CD8-positive, alpha-beta memory T cell (primary cell): ENCODE results near the gene RBM8A. TPM values are rescaled to one million over a fixed set of nuclear protein-coding genes. Genes with fewer than 3 reads are reported as not detected.
A peak's percentile ranks its signal among the peaks of the same experiment; 100 is the strongest.

Experiments
- CTCF ChIA-PET: fragments of 350-600 bp; sonication (Branson Sonifier 250); formaldehyde crosslinking; loops from one replicate; lab custom pipeline; 2021; ENCODE audit warnings: antibody characterized with exemption; lab: Charles Lee
- POLR2A ChIA-PET: fragments of 350-600 bp; sonication (Branson Sonifier 250); formaldehyde crosslinking; loops from one replicate; lab custom pipeline; 2021; ENCODE audit warnings: antibody characterized with exemption; lab: Charles Lee
- DNase-seq, 5 donors: peaks; one replicate each; pipeline versions ENCODE4 v3.0.0 to v3.0.0-alpha.2; 2020 to 2022; ENCODE audit warnings: mixed read lengths in 1 of 5
- H3K27ac ChIP-seq: one replicate; pipeline ENCODE4 v1.7.0; 2013; ENCODE audit warnings: low read depth, mild to moderate bottlenecking, low read length, moderate library complexity
- H3K27me3 ChIP-seq: 2 replicates; pipeline ENCODE4 v1.7.0; 2013; ENCODE audit warnings: low read length, mild to moderate bottlenecking; ENCODE audit not compliant: insufficient read depth, poor library complexity, severe bottlenecking
- H3K36me3 ChIP-seq: 2 replicates; pipeline ENCODE4 v1.7.0; 2013; ENCODE audit warnings: mild to moderate bottlenecking, low read length, moderate library complexity; ENCODE audit not compliant: insufficient read depth
- H3K4me1 ChIP-seq: 2 replicates; pipeline ENCODE4 v1.7.0; 2013; ENCODE audit warnings: mild to moderate bottlenecking, low read length, moderate library complexity; ENCODE audit not compliant: insufficient read depth
- H3K4me3 ChIP-seq: 2 replicates; pipeline ENCODE4 v1.7.0; 2013; ENCODE audit warnings: mild to moderate bottlenecking, low read length
- H3K9me3 ChIP-seq: 2 replicates; pipeline ENCODE4 v1.7.0; 2013; ENCODE audit warnings: mild to moderate bottlenecking, low read length
- H3K27ac Mint-ChIP-seq, 8 donors: one replicate each; pipeline ENCODE4 v1.8.0; 2020 to 2021; ENCODE audit warnings: mixed read lengths in 8 of 8, mild to moderate bottlenecking in 6 of 8, inconsistent platforms in 3 of 8, moderate library complexity in 3 of 8
- H3K27me3 Mint-ChIP-seq, 2 donors: one replicate each; pipeline ENCODE4 v1.8.0; 2020 to 2021; ENCODE audit warnings: mixed read lengths in 2 of 2, mild to moderate bottlenecking in 1 of 2, moderate library complexity in 1 of 2
- H3K36me3 Mint-ChIP-seq, 3 donors: one replicate each; pipeline ENCODE4 v1.8.0; 2020 to 2021; ENCODE audit warnings: mixed read lengths in 3 of 3, inconsistent platforms in 1 of 3, mild to moderate bottlenecking in 1 of 3
- H3K4me1 Mint-ChIP-seq, 3 donors: one replicate each; pipeline ENCODE4 v1.8.0; 2020 to 2021; ENCODE audit warnings: mixed read lengths in 3 of 3, inconsistent platforms in 1 of 3, mild to moderate bottlenecking in 1 of 3
- H3K4me3 Mint-ChIP-seq, 7 donors: one replicate each; pipeline ENCODE4 v1.8.0; 2020 to 2021; ENCODE audit warnings: mixed read lengths in 7 of 7, mild to moderate bottlenecking in 6 of 7, moderate library complexity in 4 of 7, inconsistent platforms in 2 of 7
- H3K9me3 Mint-ChIP-seq, 5 donors: one replicate each; pipeline ENCODE4 v1.8.0; 2020 to 2022; ENCODE audit warnings: mixed read lengths in 5 of 5, mild to moderate bottlenecking in 3 of 5, moderate library complexity in 2 of 5, inconsistent platforms in 1 of 5
- polyA plus RNA-seq: library from polyadenylated mRNA; unstranded; fragments of 300-500 nt; fragmentation: Illumina TruSeq; gene quantifications from one replicate; pipeline ENCODE4 v1.2.3, GENCODE V29; 2021
- total RNA-seq, 2 experiments: library from RNA; stranded (reverse); gene quantifications; one replicate each; pipeline ENCODE4 v1.2.3, GENCODE V29; 2021

Gene RBM8A
- total and polyA plus RNA-seq, 3 experiments from 2014 or later = 192 to 397 (median 387) TPM

- Histone ChIP-seq H3K27ac (no peak overlapping the region), H3K4me1 (no peaks in the 10 kb centered on the region), H3K27me3 (no peaks in the 10 kb centered on the region), H3K4me3 (no peak overlapping the region), H3K36me3 (no peaks in the 10 kb centered on the region), H3K9me3 (no peaks in the 10 kb centered on the region)
- Mint-ChIP-seq H3K9me3 (no peaks in the 10 kb centered on the region), H3K27ac (no peak overlapping the region), H3K27me3 (peaks cover 0 to 3% of the 10 kb centered on the region in 2 donors), H3K4me1 (no peaks in the 10 kb centered on the region), H3K4me3 (no peak overlapping the region), H3K36me3 (peaks cover 0 to 13% (median 5%) of the 10 kb centered on the region in 3 donors)
- CTCF ChIA-PET = no interaction called here
- POLR2A ChIA-PET = no interaction called here
- no peak for DNase-seq
These were observed 25.8 kb downstream of the RBM8A start for GRCh38 chr1:145901312-145902021.

- no peaks in the 10 kb centered on the region for H3K27me3 Mint-ChIP-seq
- H3K27ac Mint-ChIP-seq = no peak overlapping the region
- no peaks in the 10 kb centered on the region for H3K4me1 ChIP-seq
- POLR2A ChIA-PET = interaction anchor here (0.7 kb wide), 1 partner anchor 109 kb away, joined by 3 read pairs; no protein-coding TSS in a partner anchor
- no peaks in the 10 kb centered on the region for H3K27me3 ChIP-seq
- H3K36me3 Mint-ChIP-seq = peaks cover 0 to 15% (median 7%) of the 10 kb centered on the region in 3 donors
- no peak for DNase-seq
- H3K4me3 Mint-ChIP-seq = no peak overlapping the region
- no peak overlapping the region for H3K27ac ChIP-seq
- H3K9me3 ChIP-seq = no peaks in the 10 kb centered on the region
- CTCF ChIA-PET = interaction anchor here (0.9 to 1.8 kb wide), 4 partner anchors 9 to 39 kb away, joined by 3 to 5 read pairs (median 4); partner anchors contain the start of gene PIAS3
- no peaks in the 10 kb centered on the region for H3K4me1 Mint-ChIP-seq
- H3K9me3 Mint-ChIP-seq = no peaks in the 10 kb centered on the region
- no peaks in the 10 kb centered on the region for H3K36me3 ChIP-seq
- H3K4me3 ChIP-seq = no peak overlapping the region
These were observed 28.5 kb downstream of the RBM8A start for GRCh38 chr1:145898756-145899155.

- Histone ChIP-seq H3K27me3 (no peaks in the 10 kb centered on the region), H3K4me1 (no peaks in the 10 kb centered on the region), H3K9me3 (no peaks in the 10 kb centered on the region), H3K36me3 (no peaks in the 10 kb centered on the region), H3K27ac (no peak overlapping the region), H3K4me3 (no peak overlapping the region)
- no peak for DNase-seq
- no peaks in the 10 kb centered on the region for H3K9me3 Mint-ChIP-seq
- no peaks in the 10 kb centered on the region for H3K4me1 Mint-ChIP-seq
- H3K4me3 Mint-ChIP-seq = no peak overlapping the region
- peaks cover 0 to 15% (median 7%) of the 10 kb centered on the region in 3 donors for H3K36me3 Mint-ChIP-seq
- no peak overlapping the region for H3K27ac Mint-ChIP-seq
- H3K27me3 Mint-ChIP-seq = no peaks in the 10 kb centered on the region
- ChIA-PET CTCF (interaction anchor here (0.9 to 1.8 kb wide), 4 partner anchors 9 to 81 kb away, joined by 3 to 5 read pairs (median 4); partner anchors contain the start of gene PIAS3), POLR2A (interaction anchor here (0.7 kb wide), 1 partner anchor 109 kb away, joined by 3 read pairs; no protein-coding TSS in a partner anchor)
These were observed 29.3 kb downstream of the RBM8A start for GRCh38 chr1:145897969-145898368.

GRCh38 chr1:145895471-145895870 is 31.8 kb downstream of the RBM8A start:
- Mint-ChIP-seq H3K27ac (peak overlapping the region in 1 of 8 donors; percentile 58), H3K4me1 (no peaks in the 10 kb centered on the region), H3K36me3 (peaks cover 0 to 8% (median 4%) of the 10 kb centered on the region in 3 donors), H3K27me3 (no peaks in the 10 kb centered on the region), H3K9me3 (no peaks in the 10 kb centered on the region), H3K4me3 (no peak overlapping the region)
- DNase-seq = no peak
- Histone ChIP-seq H3K36me3 (no peaks in the 10 kb centered on the region), H3K9me3 (no peaks in the 10 kb centered on the region), H3K27me3 (no peaks in the 10 kb centered on the region), H3K4me1 (no peaks in the 10 kb centered on the region), H3K27ac (no peak overlapping the region), H3K4me3 (no peak overlapping the region)
- CTCF ChIA-PET = interaction anchor here (0.7 to 1.6 kb wide), 7 partner anchors 10 to 137 kb away, joined by 3 to 7 read pairs (median 3); partner anchors contain the start of genes ITGA10 and NUDT17
- POLR2A ChIA-PET = no interaction called here

- no peaks in the 10 kb centered on the region for H3K9me3 ChIP-seq
- H3K27ac ChIP-seq = no peak overlapping the region
- POLR2A ChIA-PET = interaction anchor here (1.2 kb wide), 1 partner anchor 11 kb away, joined by 3 read pairs; no protein-coding TSS in a partner anchor
- H3K4me1 ChIP-seq = no peaks in the 10 kb centered on the region
- no peak for DNase-seq
- Mint-ChIP-seq H3K27ac (peak overlapping the region in 1 of 8 donors; percentile 12), H3K36me3 (peaks cover 0 to 6% (median 4%) of the 10 kb centered on the region in 3 donors), H3K4me3 (no peak overlapping the region), H3K27me3 (no peaks in the 10 kb centered on the region), H3K4me1 (no peaks in the 10 kb centered on the region), H3K9me3 (no peaks in the 10 kb centered on the region)
- H3K4me3 ChIP-seq = no peak overlapping the region
- no peaks in the 10 kb centered on the region for H3K36me3 ChIP-seq
- no peaks in the 10 kb centered on the region for H3K27me3 ChIP-seq
- CTCF ChIA-PET = interaction anchor here (2.2 to 4.8 kb wide), 6 partner anchors 14 to 113 kb away, joined by 6 to 29 read pairs (median 12); partner anchors contain the start of genes ANKRD34A, ITGA10, NUDT17 and POLR3GL
These were observed 33.8 kb downstream of the RBM8A start for GRCh38 chr1:145893306-145894055.

GRCh38 chr1:145892486-145893087 is 34.7 kb downstream of the RBM8A start:
- no peak for DNase-seq
- Histone ChIP-seq H3K36me3 (no peaks in the 10 kb centered on the region), H3K27ac (no peak overlapping the region), H3K4me1 (no peaks in the 10 kb centered on the region), H3K27me3 (no peaks in the 10 kb centered on the region), H3K9me3 (no peaks in the 10 kb centered on the region), H3K4me3 (no peak overlapping the region)
- H3K27ac Mint-ChIP-seq = peak overlapping the region in 1 of 8 donors; percentile 33
- no peaks in the 10 kb centered on the region for H3K27me3 Mint-ChIP-seq
- H3K4me3 Mint-ChIP-seq = peak overlapping the region in 1 of 7 donors; percentile 38
- H3K36me3 Mint-ChIP-seq = peaks cover 0 to 2% (median 2%) of the 10 kb centered on the region in 3 donors
- no peaks in the 10 kb centered on the region for H3K4me1 Mint-ChIP-seq
- no peaks in the 10 kb centered on the region for H3K9me3 Mint-ChIP-seq
- CTCF ChIA-PET = interaction anchor here (0.6 to 4.8 kb wide), 19 partner anchors 13 to 128 kb away, joined by 3 to 29 read pairs (median 6); partner anchors contain the start of genes ANKRD34A, HJV, ITGA10 and LIX1L
- POLR2A ChIA-PET = interaction anchor here (0.7 to 1.2 kb wide), 2 partner anchors 10 to 34 kb away, joined by 3 to 4 read pairs; partner anchors contain the start of gene PIAS3
